Stimulated activated CD8-positive, alpha-beta memory T cell treated with anti-CD3 and anti-CD28 coated beads, Interleukin-15, amount 100 ng/mL, for 4 hours (primary cell): ENCODE measurements around the gene PNMA1.

Source experiments
- DNase-seq, 2 donors: peaks; one replicate each; pipeline ENCODE4 v3.0.0-alpha.2; 2020; ENCODE audit warnings: low read depth in 2 of 2

The PNMA1 gene, protein sequence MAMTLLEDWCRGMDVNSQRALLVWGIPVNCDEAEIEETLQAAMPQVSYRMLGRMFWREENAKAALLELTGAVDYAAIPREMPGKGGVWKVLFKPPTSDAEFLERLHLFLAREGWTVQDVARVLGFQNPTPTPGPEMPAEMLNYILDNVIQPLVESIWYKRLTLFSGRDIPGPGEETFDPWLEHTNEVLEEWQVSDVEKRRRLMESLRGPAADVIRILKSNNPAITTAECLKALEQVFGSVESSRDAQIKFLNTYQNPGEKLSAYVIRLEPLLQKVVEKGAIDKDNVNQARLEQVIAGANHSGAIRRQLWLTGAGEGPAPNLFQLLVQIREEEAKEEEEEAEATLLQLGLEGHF

DNA sequence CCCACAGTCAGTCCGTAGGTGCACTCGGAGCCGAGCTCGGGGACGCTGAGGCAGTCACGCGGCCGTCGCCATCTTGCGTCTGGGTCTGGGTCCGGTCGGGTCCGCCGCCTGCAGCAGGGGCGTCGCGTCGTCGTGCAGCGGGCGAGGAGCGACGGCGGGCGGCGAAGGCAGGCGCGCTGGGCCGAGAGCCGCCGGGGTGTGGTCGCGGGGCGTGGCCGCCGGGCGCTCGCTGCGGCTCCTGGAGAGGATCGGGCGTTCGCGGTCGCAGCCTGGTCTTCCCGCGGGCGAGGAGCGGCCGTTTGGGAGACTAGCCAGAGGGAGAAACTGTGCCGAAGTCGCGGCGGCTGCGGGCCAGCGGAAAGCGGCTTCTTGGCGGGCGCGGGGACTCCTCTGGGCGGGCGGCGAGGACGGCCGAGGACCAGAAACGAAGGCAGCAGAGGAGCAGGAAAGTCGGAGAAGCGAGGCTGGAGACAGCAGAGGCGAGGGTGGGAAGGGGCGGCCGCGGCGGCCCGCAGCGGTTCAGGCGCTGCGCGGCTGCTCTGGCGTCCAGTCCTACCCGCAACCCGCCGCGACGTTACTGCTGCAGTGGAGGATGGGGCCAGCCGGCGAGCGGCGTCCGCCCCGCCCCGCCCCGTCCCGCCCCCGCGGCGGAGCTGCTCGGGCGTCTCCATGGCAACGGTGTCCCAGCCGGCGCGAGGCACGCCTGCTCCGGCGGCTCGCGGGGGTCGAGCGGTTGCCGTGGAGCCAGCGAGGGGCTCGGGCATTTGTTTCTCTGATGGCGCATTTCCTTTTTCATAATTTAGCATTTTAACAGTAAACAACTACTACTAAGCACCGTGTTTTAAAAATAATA, at the start of gene PNMA1:
Gene PNMA1, minus strand, starts transcription at position 582 of the 853 bp plus-strand sequence. CDS start 745 bp downstream, outside the sequence.
- DNase-seq, result peak; percentile 67 to 72

DNA sequence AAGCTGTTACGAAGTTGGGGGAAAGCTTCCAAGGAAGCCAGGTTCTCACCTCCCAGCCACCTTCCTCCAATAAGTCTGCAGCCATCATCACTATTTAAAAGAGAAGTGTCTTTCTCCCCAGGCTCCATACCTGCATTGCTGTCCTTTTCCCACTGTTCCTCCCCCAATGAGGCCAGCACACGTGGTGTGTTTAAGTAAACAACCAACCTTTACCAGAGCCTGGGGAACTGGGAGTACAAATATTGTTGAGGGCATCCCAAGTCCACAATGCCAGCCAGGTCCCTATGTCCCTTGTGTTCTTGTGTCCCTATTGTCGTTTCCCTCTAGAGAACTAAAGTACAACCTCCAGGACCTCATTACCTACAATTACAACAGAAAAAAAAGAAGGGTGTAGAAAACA, 49.2 kb upstream of the PNMA1 start:
- no peak for DNase-seq

DNA sequence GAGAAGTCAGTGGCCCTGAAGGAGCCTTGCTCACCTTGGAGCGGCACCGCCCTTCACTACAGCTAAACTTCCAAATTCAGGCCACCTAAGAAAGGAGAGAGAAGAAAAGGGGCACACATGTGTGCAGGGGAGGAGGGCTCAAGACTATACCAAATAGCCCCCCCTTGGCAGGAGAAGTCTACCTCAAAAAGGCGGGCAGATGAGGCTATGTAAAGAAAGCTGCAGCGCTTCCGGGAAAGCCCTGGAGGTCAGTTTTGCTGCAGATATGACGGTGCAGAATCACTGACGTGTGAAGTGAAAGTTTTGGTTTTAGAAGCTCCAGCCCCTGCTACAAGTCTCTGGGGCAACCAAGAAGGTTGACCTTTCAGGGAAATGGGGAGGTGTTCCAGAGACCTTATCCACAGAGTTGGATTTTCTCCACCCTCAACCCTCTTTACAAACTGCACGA, 48.2 kb upstream of the PNMA1 start:
- no peak for DNase-seq

- DNase-seq, result no peak
Observed at GRCh38 chr14:73761618-73762355, 47.6 kb upstream of the PNMA1 start.

GRCh38 chr14:73760598-73761586, 46.7 kb upstream of the PNMA1 start:
- no peak for DNase-seq

GRCh38 chr14:73759714-73760597, 45.8 kb upstream of the PNMA1 start:
- peak; percentile 93 to 96 for DNase-seq

GRCh38 chr14:73759183-73759713, 45.1 kb upstream of the PNMA1 start:
- peak in 1 of 2 donors; percentile 38 for DNase-seq

DNA sequence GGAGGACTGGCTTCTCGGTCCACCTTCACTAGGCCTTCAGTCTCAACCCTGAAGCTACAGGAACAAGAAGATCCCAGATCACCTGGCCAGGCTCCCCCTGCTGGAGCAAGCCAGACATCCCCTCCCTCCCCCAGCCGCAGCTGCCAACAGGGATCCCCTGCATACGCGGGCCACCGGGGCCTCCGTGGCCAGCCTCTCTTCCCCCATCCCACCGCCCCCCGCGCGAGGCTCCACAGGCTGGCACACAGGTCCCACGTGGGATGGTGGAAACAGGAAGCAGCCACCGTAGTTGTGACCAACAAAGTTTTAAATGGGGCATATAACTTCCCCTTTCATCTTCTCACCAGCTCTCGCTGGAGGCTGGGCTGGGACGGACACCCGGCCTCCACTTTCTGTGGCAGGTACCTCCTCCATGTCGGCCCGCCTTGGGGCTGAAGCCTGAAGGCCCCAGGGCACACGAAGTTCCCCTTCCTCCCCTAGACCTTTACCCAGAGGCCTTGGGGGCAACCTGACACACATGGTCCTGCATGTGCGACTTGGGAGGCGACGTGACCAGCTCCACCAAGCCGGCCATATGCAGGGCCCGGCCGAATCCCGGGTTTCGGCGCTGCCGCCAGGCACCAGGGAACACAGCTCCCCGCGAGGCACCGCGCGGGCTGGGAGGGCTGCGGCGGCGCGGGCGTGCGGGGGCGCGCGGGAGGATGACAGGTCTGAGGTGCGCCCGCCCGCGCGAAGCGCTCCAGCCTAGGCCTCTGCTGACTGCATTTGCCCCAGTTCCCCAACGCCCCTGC, 44.4 kb upstream of the PNMA1 start:
- DNase-seq, result peak; percentile 53 to 55

GRCh38 chr14:73757876-73758391, 43.8 kb upstream of the PNMA1 start:
- no peak for DNase-seq

DNA sequence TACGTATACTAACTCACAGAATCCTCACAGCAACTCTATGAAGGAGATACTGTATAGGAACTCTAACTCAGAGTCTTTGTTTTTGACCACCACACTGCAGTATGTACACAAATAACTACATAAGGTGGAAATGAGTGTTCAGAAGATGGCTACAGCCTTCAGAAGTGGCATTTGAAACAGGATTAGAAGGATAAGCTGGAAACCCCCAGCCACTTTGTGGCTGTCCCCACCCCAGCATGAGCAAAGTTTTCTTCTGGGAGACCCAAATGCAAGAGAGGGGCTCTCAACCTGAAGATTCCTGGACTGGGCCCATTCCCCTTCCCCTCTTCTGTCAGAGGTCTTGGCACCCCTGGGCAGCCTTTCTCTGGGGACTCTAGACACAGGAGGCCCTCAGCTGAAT, 43.2 kb upstream of the PNMA1 start:
- DNase-seq, result no peak

- no peak for DNase-seq
Observed at GRCh38 chr14:73755434-73756014, 41.3 kb upstream of the PNMA1 start.

- no peak for DNase-seq
Observed at GRCh38 chr14:73754911-73755360, 40.8 kb upstream of the PNMA1 start.

DNA sequence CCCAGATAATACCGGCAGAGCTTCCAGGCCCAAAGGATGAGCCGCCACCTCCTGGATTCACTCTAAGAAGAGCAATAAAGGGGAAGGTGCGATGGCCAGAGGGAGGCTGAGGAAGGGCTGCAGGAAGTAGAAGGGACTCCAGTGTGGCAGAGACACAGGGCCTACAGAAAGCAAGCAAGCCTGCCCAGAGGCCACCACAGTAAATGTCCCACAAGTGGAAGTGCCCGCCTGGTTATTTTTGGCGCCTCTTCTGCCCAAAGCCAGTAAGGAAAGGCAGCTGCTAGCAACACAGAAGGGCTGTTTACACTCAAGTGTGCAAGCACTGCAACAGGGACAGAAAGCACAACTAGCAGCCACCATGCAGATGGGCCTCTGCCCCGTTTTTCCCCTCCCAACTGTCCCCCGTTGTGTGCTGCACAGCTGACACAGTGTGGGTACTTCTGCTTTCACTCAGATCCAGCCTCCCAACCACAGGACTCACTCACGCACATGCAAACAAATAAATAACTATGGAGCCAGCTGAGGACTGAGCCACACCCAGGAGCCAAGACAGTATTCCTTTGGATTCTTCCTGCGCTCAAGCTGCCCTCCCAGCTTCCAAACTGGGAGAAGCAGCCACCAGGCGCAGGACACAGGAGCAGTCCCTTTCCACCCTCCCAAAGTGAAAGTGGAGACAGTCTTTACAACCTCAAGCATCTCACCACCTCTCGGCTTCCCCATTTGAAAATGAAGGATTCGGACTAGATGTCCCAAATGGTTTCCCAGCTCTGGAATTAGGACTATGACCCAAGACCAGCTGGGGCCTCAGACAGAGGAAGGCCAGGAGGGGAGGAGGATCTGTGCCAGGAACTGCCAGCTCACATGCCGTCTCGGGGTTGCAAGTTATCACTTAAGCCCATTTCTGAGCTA, 40.0 kb upstream of the PNMA1 start:
- DNase-seq, result no peak

DNA sequence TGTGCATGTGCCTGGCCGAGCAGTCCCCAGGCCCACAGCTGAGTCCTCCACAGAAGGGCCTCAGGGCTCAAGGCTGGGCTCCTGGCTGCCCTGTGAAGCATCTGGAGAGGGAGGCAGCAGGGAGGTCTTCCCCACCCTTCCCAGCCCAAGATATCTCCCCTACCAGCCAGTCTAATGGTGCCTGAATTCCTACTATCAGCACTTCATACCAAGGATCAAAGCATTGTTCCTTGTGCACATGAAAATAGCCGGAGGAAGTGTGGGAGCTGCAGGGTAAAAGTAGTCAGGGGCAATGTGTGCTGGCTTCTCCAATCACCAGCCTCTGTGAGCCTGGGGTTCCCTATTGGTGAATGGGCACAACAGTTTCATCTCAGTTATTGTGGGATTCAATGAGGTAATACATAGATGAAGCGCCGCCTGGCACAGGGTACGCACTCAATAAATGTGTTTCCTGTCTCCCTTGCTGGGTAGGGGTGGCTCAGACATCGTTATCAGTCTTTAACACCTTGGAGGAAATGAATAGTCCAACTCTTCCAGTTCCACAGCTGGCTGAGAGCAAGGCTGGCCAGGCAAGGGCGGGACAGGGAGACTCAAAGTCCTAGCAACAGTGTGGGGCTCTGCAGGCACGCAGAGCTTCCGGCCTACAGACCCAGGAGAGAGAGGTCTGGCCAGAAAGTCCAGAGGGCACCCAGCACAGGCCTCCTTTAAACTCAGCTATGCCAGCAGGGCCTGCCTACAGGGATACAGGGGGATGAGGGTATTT, 39.1 kb upstream of the PNMA1 start:
- DNase-seq, result no peak

- no peak for DNase-seq
Observed at GRCh38 chr14:73752297-73752992, 38.3 kb upstream of the PNMA1 start.
